ENCODE measurements around the gene SRSF5. TPM values are rescaled to one million over a fixed set of nuclear protein-coding genes. Genes with fewer than 3 reads are reported as not detected.

Gene SRSF5
- total and polyA plus RNA-seq, 2 donors (not counting 3 experiments of a cell fraction or from before 2014, with no cell fraction given), result 192 to 253 TPM

DNA sequence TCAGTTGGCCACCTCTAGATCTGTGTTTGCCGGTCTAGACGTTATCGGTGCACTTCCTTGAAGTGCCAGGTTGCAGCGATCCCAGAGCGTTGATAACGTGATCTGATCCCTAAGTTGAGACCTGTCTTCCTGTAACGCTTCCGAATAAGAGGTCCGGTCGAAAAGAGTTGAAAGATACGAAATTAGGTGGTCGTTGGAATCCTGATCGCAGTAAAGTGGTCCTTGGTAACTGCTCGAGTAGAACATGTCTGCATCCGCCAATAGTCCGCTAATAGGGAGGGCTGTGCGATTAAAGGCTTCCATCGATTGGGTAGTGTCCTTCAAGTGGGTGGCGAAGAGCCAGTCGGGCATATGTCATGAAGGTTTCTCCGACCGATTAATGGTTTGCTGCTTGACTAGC lies 2.7 kb downstream of the SRSF5 start:
- H3K27me3 ChIP-seq (ENCODE audit: control insufficient read depth in 2 of 2, insufficient read depth in 2 of 2, low read length in 2 of 2), result no peaks in the 10 kb centered on the region
- H3K4me2 ChIP-seq (ENCODE audit: insufficient read depth, low read length), result peak overlapping the region; percentile 88
- no peak for TF ChIP-seq POLR2A (IDR thresholded peaks at IDR 0.05; ENCODE audit: low read depth, low read length)
- no peak for TF ChIP-seq JUN (IDR thresholded peaks at IDR 0.05; ENCODE audit: borderline replicate concordance, insufficient read depth, insufficient read length, low read depth)
- dilution Hi-C loops (cut with MboI; ENCODE audit: extremely low pct_ligation_motif_present, low sequenced_read_pairs), result no loop called here
- no peak overlapping the region for H3K9ac ChIP-seq (replicated peaks; ENCODE audit: extremely low read depth, insufficient read depth, low read length)
- FAIRE-seq, result no peak
- H3K4me3 ChIP-seq (replicated peaks in 1 of 3; ENCODE audit: insufficient read depth in 1 of 3, low read depth in 1 of 3, low read length in 3 of 3), result no peak overlapping the region
- H3K9me3 ChIP-seq (replicated peaks; ENCODE audit: control insufficient read depth, insufficient read depth, low read length), result no peaks in the 10 kb centered on the region
- H4K20me1 ChIP-seq (replicated peaks; ENCODE audit: control insufficient read depth, extremely low read depth, insufficient read depth, low read length), result peaks cover 20% of the 10 kb centered on the region
- ChIA-PET POLR2A (no interaction called here), CTCF (interaction anchor here (1.0 kb wide), 2 partner anchors 39 to 259 kb away, joined by 3 to 5 read pairs; no protein-coding TSS in a partner anchor)
- H2AFZ ChIP-seq (ENCODE audit: low read depth, low read length), result no peak overlapping the region
- no peak for DNase-seq (ENCODE audit: low read depth, low spot score)
- H3K36me3 ChIP-seq (ENCODE audit: control insufficient read depth in 2 of 2, extremely low read depth in 1 of 2, insufficient read depth in 2 of 2, low read length in 2 of 2), result peaks cover 28 to 41% of the 10 kb centered on the region in 2 experiments
- H3K9me1 ChIP-seq (replicated peaks; ENCODE audit: control insufficient read depth, extremely low read depth, insufficient read depth, low read length), result no peaks in the 10 kb centered on the region
- BruUV-seq (replicated peaks), result no TSS peak
- intact Hi-C loops (cut with micrococcal nuclease), result loop anchor here (10.0 kb wide), 1 partner anchor 375 kb away; the partner anchor contains the start of genes ERH and SLC39A9
- H3K79me2 ChIP-seq (ENCODE audit: control insufficient read depth, insufficient read depth, low read length), result peaks cover 48% of the 10 kb centered on the region
- H3K4me1 ChIP-seq (ENCODE audit: control insufficient read depth, extremely low read depth, insufficient read depth, low read length), result peaks cover 26% of the 10 kb centered on the region
- no peak overlapping the region for H3K27ac ChIP-seq (ENCODE audit: insufficient read depth, low read depth, low read length)

DNA sequence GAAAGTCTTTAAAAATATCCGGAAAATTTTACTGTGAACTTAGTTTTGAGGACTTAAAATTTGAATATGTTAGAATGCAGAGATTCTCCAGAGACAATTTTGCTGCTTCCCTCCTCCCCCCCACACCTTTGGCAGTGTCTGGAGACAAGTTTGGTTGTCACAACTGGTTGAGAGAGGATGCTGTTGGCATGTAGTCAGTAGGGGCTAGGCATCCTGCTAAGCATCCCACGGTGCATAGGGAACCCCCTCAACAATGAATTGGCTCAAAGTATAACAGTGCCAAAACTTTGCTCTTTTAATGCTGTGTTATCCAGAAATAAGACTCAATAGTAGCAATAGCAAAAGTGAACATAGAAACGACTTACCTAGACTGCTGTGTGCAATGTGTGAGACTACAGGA lies 3.6 kb downstream of the SRSF5 start:
- no peak overlapping the region for H3K27ac ChIP-seq (ENCODE audit: insufficient read depth, low read depth, low read length)
- peaks cover 26% of the 10 kb centered on the region for H3K4me1 ChIP-seq (ENCODE audit: control insufficient read depth, extremely low read depth, insufficient read depth, low read length)
- ChIA-PET CTCF (interaction anchor here (1.0 kb wide), 1 partner anchor 40 kb away, joined by 5 read pairs; no protein-coding TSS in a partner anchor), POLR2A (no interaction called here)
- H3K4me2 ChIP-seq (ENCODE audit: insufficient read depth, low read length), result no peak overlapping the region
- H3K79me2 ChIP-seq (ENCODE audit: control insufficient read depth, insufficient read depth, low read length), result peaks cover 48% of the 10 kb centered on the region
- H4K20me1 ChIP-seq (replicated peaks; ENCODE audit: control insufficient read depth, extremely low read depth, insufficient read depth, low read length), result peaks cover 20% of the 10 kb centered on the region
- peak; percentile 54 for FAIRE-seq
- dilution Hi-C loops (cut with MboI; ENCODE audit: extremely low pct_ligation_motif_present, low sequenced_read_pairs), result no loop called here
- H3K9ac ChIP-seq (replicated peaks; ENCODE audit: extremely low read depth, insufficient read depth, low read length), result no peak overlapping the region
- DNase-seq (ENCODE audit: low read depth, low spot score), result no peak
- H3K4me3 ChIP-seq (replicated peaks in 1 of 3; ENCODE audit: insufficient read depth in 1 of 3, low read depth in 1 of 3, low read length in 3 of 3), result no peak overlapping the region
- peaks cover 28 to 46% of the 10 kb centered on the region in 2 experiments for H3K36me3 ChIP-seq (ENCODE audit: control insufficient read depth in 2 of 2, extremely low read depth in 1 of 2, insufficient read depth in 2 of 2, low read length in 2 of 2)
- H3K9me3 ChIP-seq (replicated peaks; ENCODE audit: control insufficient read depth, insufficient read depth, low read length), result no peaks in the 10 kb centered on the region
- TF ChIP-seq JUN (IDR thresholded peaks at IDR 0.05; ENCODE audit: borderline replicate concordance, insufficient read depth, insufficient read length, low read depth) (no peak), FOS (IDR thresholded peaks at IDR 0.05; ENCODE audit: borderline replicate concordance, insufficient read depth, low read length) (no peak), MYC (IDR thresholded peaks at IDR 0.05; ENCODE audit: low read depth, low read length) (no peak), POLR2AphosphoS5 (IDR thresholded peaks at IDR 0.05; ENCODE audit: insufficient read depth, low read depth, low read length) (no peak), POLR2A (IDR thresholded peaks at IDR 0.05; ENCODE audit: low read depth, low read length) (no peak), GATA2 (IDR thresholded peaks at IDR 0.05; ENCODE audit: insufficient read depth, insufficient read length, low read depth, low read length) (no peak), EZH2 (IDR thresholded peaks at IDR 0.05; ENCODE audit: borderline replicate concordance, low read depth, low read length, severe bottlenecking) (no peak)
- TF ChIP-seq, protein P1, sequence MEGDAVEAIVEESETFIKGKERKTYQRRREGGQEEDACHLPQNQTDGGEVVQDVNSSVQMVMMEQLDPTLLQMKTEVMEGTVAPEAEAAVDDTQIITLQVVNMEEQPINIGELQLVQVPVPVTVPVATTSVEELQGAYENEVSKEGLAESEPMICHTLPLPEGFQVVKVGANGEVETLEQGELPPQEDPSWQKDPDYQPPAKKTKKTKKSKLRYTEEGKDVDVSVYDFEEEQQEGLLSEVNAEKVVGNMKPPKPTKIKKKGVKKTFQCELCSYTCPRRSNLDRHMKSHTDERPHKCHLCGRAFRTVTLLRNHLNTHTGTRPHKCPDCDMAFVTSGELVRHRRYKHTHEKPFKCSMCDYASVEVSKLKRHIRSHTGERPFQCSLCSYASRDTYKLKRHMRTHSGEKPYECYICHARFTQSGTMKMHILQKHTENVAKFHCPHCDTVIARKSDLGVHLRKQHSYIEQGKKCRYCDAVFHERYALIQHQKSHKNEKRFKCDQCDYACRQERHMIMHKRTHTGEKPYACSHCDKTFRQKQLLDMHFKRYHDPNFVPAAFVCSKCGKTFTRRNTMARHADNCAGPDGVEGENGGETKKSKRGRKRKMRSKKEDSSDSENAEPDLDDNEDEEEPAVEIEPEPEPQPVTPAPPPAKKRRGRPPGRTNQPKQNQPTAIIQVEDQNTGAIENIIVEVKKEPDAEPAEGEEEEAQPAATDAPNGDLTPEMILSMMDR (IDR thresholded peaks at IDR 0.05; ENCODE audit: extremely low read depth in 1 of 2, insufficient read depth in 1 of 2, low read depth in 1 of 2, low read length in 2 of 2), result no peak
- TF ChIP-seq, protein P2, sequence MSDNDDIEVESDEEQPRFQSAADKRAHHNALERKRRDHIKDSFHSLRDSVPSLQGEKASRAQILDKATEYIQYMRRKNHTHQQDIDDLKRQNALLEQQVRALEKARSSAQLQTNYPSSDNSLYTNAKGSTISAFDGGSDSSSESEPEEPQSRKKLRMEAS (IDR thresholded peaks at IDR 0.05; ENCODE audit: insufficient read depth, insufficient read length), result no peak
- H3K27me3 ChIP-seq (ENCODE audit: control insufficient read depth in 2 of 2, insufficient read depth in 2 of 2, low read length in 2 of 2), result no peaks in the 10 kb centered on the region
- intact Hi-C loops (cut with micrococcal nuclease), result no loop called here
- no peak overlapping the region for H2AFZ ChIP-seq (ENCODE audit: low read depth, low read length)
- no TSS peak for BruUV-seq (replicated peaks)
- H3K9me1 ChIP-seq (replicated peaks; ENCODE audit: control insufficient read depth, extremely low read depth, insufficient read depth, low read length), result no peaks in the 10 kb centered on the region

Measured in endothelial cell of umbilical vein (primary cell).